H7 (cell line): Measurements from ENCODE around the gene KCNJ16. TPM values are rescaled to one million over a fixed set of nuclear protein-coding genes. Genes with fewer than 3 reads are reported as not detected.
A peak's percentile ranks its signal among the peaks of the same experiment; 100 is the strongest.

Experiments used
- DNase-seq: peaks from one replicate; pipeline ENCODE4 v3.0.0; 2012
- H3K27me3 ChIP-seq: 2 replicates; pipeline ENCODE4 v1.6.0; 2011; ENCODE audit warnings: mild to moderate bottlenecking, low read length; ENCODE audit not compliant: control insufficient read depth, insufficient read depth
- H3K36me3 ChIP-seq: replicated peaks from 2 replicates; pipeline ENCODE4 v1.5.1; 2011; ENCODE audit warnings: low read length; ENCODE audit not compliant: control insufficient read depth, insufficient read depth
- H3K4me3 ChIP-seq: 2 replicates; pipeline ENCODE4 v1.5.1; 2011; ENCODE audit warnings: low read depth, mild to moderate bottlenecking, control low read depth, low read length, moderate library complexity; ENCODE audit not compliant: insufficient read depth
- total RNA-seq: library from RNA; depleted of rRNA; stranded (reverse); fragments of >200 nt; shearing (Covaris generic); gene quantifications from 2 replicates; pipeline ENCODE4 v1.2.3, GENCODE V29; 2014

KCNJ16 gene
- total RNA-seq, 1 experiment from 2014 or later, result 0.76 TPM

GRCh38 chr17:70139449-70139993 is 64.5 kb downstream of the KCNJ16 start:
- H3K36me3 ChIP-seq, result no peaks in the 10 kb centered on the region
- DNase-seq, result no peak
- no peaks in the 10 kb centered on the region for H3K27me3 ChIP-seq
- no peak overlapping the region for H3K4me3 ChIP-seq

- H3K36me3 ChIP-seq, result no peaks in the 10 kb centered on the region
- H3K4me3 ChIP-seq, result no peak overlapping the region
- no peaks in the 10 kb centered on the region for H3K27me3 ChIP-seq
- peak; percentile 27 for DNase-seq
Measured at GRCh38 chr17:70144260-70144846, 69.3 kb downstream of the KCNJ16 start.

GRCh38 chr17:70153210-70153609 is 78.2 kb downstream of the KCNJ16 start:
- no peak overlapping the region for H3K4me3 ChIP-seq
- H3K27me3 ChIP-seq, result no peaks in the 10 kb centered on the region
- no peaks in the 10 kb centered on the region for H3K36me3 ChIP-seq
- DNase-seq, result no peak

- no peak for DNase-seq
- no peaks in the 10 kb centered on the region for H3K27me3 ChIP-seq
- no peaks in the 10 kb centered on the region for H3K36me3 ChIP-seq
- H3K4me3 ChIP-seq, result no peak overlapping the region
Measured at GRCh38 chr17:70157151-70157550, 82.1 kb downstream of the KCNJ16 start.

GRCh38 chr17:70158180-70158579 is 83.2 kb downstream of the KCNJ16 start:
- no peak overlapping the region for H3K4me3 ChIP-seq
- H3K36me3 ChIP-seq, result no peaks in the 10 kb centered on the region
- no peaks in the 10 kb centered on the region for H3K27me3 ChIP-seq
- DNase-seq, result no peak

GRCh38 chr17:70158591-70158990 is 83.6 kb downstream of the KCNJ16 start:
- Histone ChIP-seq H3K4me3 (no peak overlapping the region), H3K27me3 (no peaks in the 10 kb centered on the region), H3K36me3 (no peaks in the 10 kb centered on the region)
- DNase-seq, result no peak

GRCh38 chr17:70159980-70160379 is 85.0 kb downstream of the KCNJ16 start:
- H3K4me3 ChIP-seq, result no peak overlapping the region
- no peaks in the 10 kb centered on the region; the same call in 1 of the 2 replicates for H3K27me3 ChIP-seq
- DNase-seq, result no peak
- no peaks in the 10 kb centered on the region for H3K36me3 ChIP-seq

GRCh38 chr17:70161519-70161918 is 86.5 kb downstream of the KCNJ16 start:
- no peak for DNase-seq
- H3K27me3 ChIP-seq, result no peaks in the 10 kb centered on the region; the same call in 1 of the 2 replicates
- no peak overlapping the region for H3K4me3 ChIP-seq
- no peaks in the 10 kb centered on the region for H3K36me3 ChIP-seq

- Histone ChIP-seq H3K4me3 (no peak overlapping the region), H3K36me3 (no peaks in the 10 kb centered on the region), H3K27me3 (peaks cover 20% of the 10 kb centered on the region)
- no peak for DNase-seq
Measured at GRCh38 chr17:70165383-70165782, 90.4 kb downstream of the KCNJ16 start.

- Histone ChIP-seq H3K36me3 (no peaks in the 10 kb centered on the region), H3K27me3 (peaks cover 26% of the 10 kb centered on the region), H3K4me3 (no peak overlapping the region)
- DNase-seq, result no peak
Measured at GRCh38 chr17:70166615-70167014, 91.6 kb downstream of the KCNJ16 start.

GRCh38 chr17:70168044-70168976 is 93.3 kb downstream of the KCNJ16 start:
- DNase-seq, result peak; percentile 76
- Histone ChIP-seq H3K36me3 (no peaks in the 10 kb centered on the region), H3K4me3 (peak overlapping the region; percentile 66), H3K27me3 (peaks cover 27% of the 10 kb centered on the region)

GRCh38 chr17:70168977-70169708 is 94.1 kb downstream of the KCNJ16 start, which contains the start of gene KCNJ2:
Gene KCNJ2 (plus strand): TSS chr17:70169532. CDS start chr17:70175040, 5,508 bp downstream.
- Histone ChIP-seq H3K36me3 (no peaks in the 10 kb centered on the region), H3K27me3 (peaks cover 27% of the 10 kb centered on the region), H3K4me3 (peak within 1 kb of the TSS; percentile 66)
- peak; percentile 96 for DNase-seq

- H3K4me3 ChIP-seq, result peak overlapping the region; percentile 63
- peaks cover 27% of the 10 kb centered on the region for H3K27me3 ChIP-seq
- DNase-seq, result no peak
- no peaks in the 10 kb centered on the region for H3K36me3 ChIP-seq
Measured at GRCh38 chr17:70169709-70170597, 94.9 kb downstream of the KCNJ16 start.
